GM21786 (cell line): Measurements from ENCODE around the gene TMPRSS15.

Source experiments
- ATAC-seq: cut with Tn5 transposase; IDR thresholded peaks from one replicate; pipeline ENCODE4 v1.9.1; 2021; ENCODE audit not compliant: unreplicated experiment

Gene TMPRSS15

GRCh38 chr21:18350216-18350615 lies 53.4 kb downstream of the TMPRSS15 start:
- no peak for ATAC-seq

- no peak for ATAC-seq
These were observed 54.1 kb downstream of the TMPRSS15 start for GRCh38 chr21:18349468-18349867.

GRCh38 chr21:18340387-18340942 lies 63.1 kb downstream of the TMPRSS15 start:
- ATAC-seq: no peak

- ATAC-seq: no peak
These were observed 67.8 kb downstream of the TMPRSS15 start for GRCh38 chr21:18335651-18336236.

- no peak for ATAC-seq
These were observed 69.5 kb downstream of the TMPRSS15 start for GRCh38 chr21:18334066-18334465.

GRCh38 chr21:18318156-18318555 lies 85.4 kb downstream of the TMPRSS15 start:
- ATAC-seq: no peak

- ATAC-seq: no peak
These were observed 105.4 kb downstream of the TMPRSS15 start for GRCh38 chr21:18298228-18298627.

GRCh38 chr21:18294100-18294499 lies 109.5 kb downstream of the TMPRSS15 start:
- ATAC-seq: no peak

GRCh38 chr21:18289876-18290275 lies 113.7 kb downstream of the TMPRSS15 start:
- no peak for ATAC-seq

GRCh38 chr21:18285379-18285778 lies 118.2 kb downstream of the TMPRSS15 start:
- ATAC-seq: no peak

- no peak for ATAC-seq
These were observed 127.8 kb downstream of the TMPRSS15 start for GRCh38 chr21:18275781-18276180.

- ATAC-seq: no peak
These were observed 129.2 kb downstream of the TMPRSS15 start for GRCh38 chr21:18274370-18274769.

GRCh38 chr21:18273400-18273799 lies 130.2 kb downstream of the TMPRSS15 start:
- ATAC-seq: no peak

GRCh38 chr21:18269856-18270255 lies 133.7 kb downstream of the TMPRSS15 start:
- no peak for ATAC-seq

- no peak for ATAC-seq
These were observed 134.7 kb downstream of the TMPRSS15 start for GRCh38 chr21:18268906-18269305.

- no peak for ATAC-seq
These were observed 136.1 kb downstream of the TMPRSS15 start for GRCh38 chr21:18267496-18267895.

- ATAC-seq: no peak
These were observed 137.6 kb downstream of the TMPRSS15 start for GRCh38 chr21:18265944-18266343.

GRCh38 chr21:18253799-18254198 lies 149.8 kb downstream of the TMPRSS15 start:
- no peak for ATAC-seq

- no peak for ATAC-seq
These were observed 150.4 kb downstream of the TMPRSS15 start for GRCh38 chr21:18253221-18253620.

GRCh38 chr21:18252680-18253079 lies 150.9 kb downstream of the TMPRSS15 start:
- no peak for ATAC-seq

- ATAC-seq: no peak
These were observed 151.3 kb downstream of the TMPRSS15 start for GRCh38 chr21:18252256-18252655.

- ATAC-seq: no peak
These were observed 152.5 kb downstream of the TMPRSS15 start for GRCh38 chr21:18251065-18251464.

GRCh38 chr21:18249672-18250071 lies 153.9 kb downstream of the TMPRSS15 start:
- no peak for ATAC-seq
